ENCODE measurements around the gene CDKN2B.

GRCh38 chr9:22056402-22056801, 47.3 kb upstream of the CDKN2B start:
- TF ChIP-seq CHD2 (IDR thresholded peaks at IDR 0.05; ENCODE audit: low read length, partially characterized antibody), result no peak
- no peak for TF ChIP-seq EHF (CRISPR knock-in tag; IDR thresholded peaks at IDR 0.05)
- no peak for TF ChIP-seq RAD21 (conservative IDR thresholded peaks at IDR 0.05 in 1 of 2, IDR thresholded peaks at IDR 0.05 in 1 of 2)
- TF ChIP-seq ZNF302 (CRISPR knock-in tag; IDR thresholded peaks at IDR 0.05), result no peak
- no peak for TF ChIP-seq SMC3 (IDR thresholded peaks at IDR 0.05)
- no peak for TF ChIP-seq SREBF2 (IDR thresholded peaks at IDR 0.05)
- TF ChIP-seq CTCF (IDR thresholded peaks at IDR 0.05), result no peak
- TF ChIP-seq FOXS1 (CRISPR knock-in tag; IDR thresholded peaks at IDR 0.05), result no peak
- TF ChIP-seq ZC3H11A (IDR thresholded peaks at IDR 0.05), result no peak
- TF ChIP-seq MAX (IDR thresholded peaks at IDR 0.05), result no peak
- TF ChIP-seq MYC (IDR thresholded peaks at IDR 0.05; ENCODE audit: borderline replicate concordance, low read length), result no peak
- no peak for TF ChIP-seq JUNB (IDR thresholded peaks at IDR 0.05)
